Upper lobe of left lung (tissue), 6 donors: Measurements from ENCODE around the gene SAE1. TPM values are rescaled to one million over a fixed set of nuclear protein-coding genes. Genes with fewer than 3 reads are reported as not detected.

Experiments used
- ATAC-seq, 2 donors: fragments of 200-7000 bp; cut with Tn5 transposase; one replicate each; pipeline ENCODE4 v1.9.1; 2022; ENCODE audit warnings: mild to moderate bottlenecking in 2 of 2, moderate library complexity in 2 of 2; ENCODE audit not compliant: low FRiP score in 2 of 2
- DNase-seq, 2 donors: peaks; one replicate each; pipeline ENCODE4 v3.0.0-alpha.2; 2019 to 2020
- H3K27ac ChIP-seq, 4 donors: fragments of 200-600 bp; sonication (generic); one replicate each; pipeline ENCODE4 v1.5.1; 2016 to 2019
- H3K27me3 ChIP-seq, 4 donors: fragments of 200-600 bp; sonication (generic); one replicate each; pipeline ENCODE4 v1.5.1; 2017 to 2019
- H3K36me3 ChIP-seq, 4 donors: fragments of 200-600 bp; sonication (generic); one replicate each; pipeline ENCODE4 v1.5.1; 2016 to 2019
- H3K4me1 ChIP-seq, 4 donors: fragments of 200-600 bp; sonication (generic); one replicate each; pipeline ENCODE4 v1.5.1; 2018 to 2019
- H3K4me3 ChIP-seq, 4 donors: fragments of 200-600 bp; sonication (generic); one replicate each; pipeline ENCODE4 v1.5.1; 2017 to 2019; ENCODE audit warnings: mild to moderate bottlenecking in 2 of 4, moderate library complexity in 1 of 4
- H3K9me3 ChIP-seq, 4 donors: fragments of 200-600 bp; sonication (generic); one replicate each; pipeline ENCODE4 v1.5.1; 2018 to 2019
- EP300 ChIP-seq, 4 donors: sonication (generic); formaldehyde crosslinking; IDR thresholded peaks; one replicate each; pipeline ENCODE4 v1.5.1; 2017; ENCODE audit warnings: antibody characterized with exemption in 4 of 4, control low read depth in 2 of 4
- POLR2A ChIP-seq, 4 donors: fragments of 450-650 bp; IDR thresholded peaks; one replicate each; pipeline ENCODE4 v1.5.1; 2016 to 2017; ENCODE audit warnings: antibody characterized with exemption in 4 of 4, mild to moderate bottlenecking in 2 of 4
- POLR2AphosphoS5 ChIP-seq, 2 donors: sonication (generic); formaldehyde crosslinking; IDR thresholded peaks; one replicate each; pipeline ENCODE4 v1.5.1; 2017; ENCODE audit warnings: antibody characterized with exemption in 2 of 2
- WGBS, 2 donors: methylation state at CpG; one replicate each; pipeline ENCODE4 v1.1.5; 2017 to 2018; 5-methylcytosine and 5-hydroxymethylcytosine counted together
- total RNA-seq, 6 donors: library from RNA; depleted of rRNA in 4 of 6; stranded (reverse); fragments of >200 nt in 4 of 6; gene quantifications; one replicate each; pipeline versions ENCODE4 v1.1.0 to v1.2.1, GENCODE V29; 2016 to 2021
- TF ChIP-seq, protein P1 (sequence below), 6 experiments: fragments of 450-650 bp in 4 of 6; fragments of 200-600 bp in 2 of 6; sonication (generic) in 2 of 6; IDR thresholded peaks; one replicate each; pipeline ENCODE4 v1.5.1; 2016 to 2019; ENCODE audit warnings: antibody characterized with exemption in 6 of 6
- donor health status: DM: no; HTN: no; CAD: no; lungs with moderate emphysema.
- donor health status: DM: no; HTN: yes; CAD: no; lungs with severe emphysema.

Gene SAE1
- total RNA-seq, 6 donors from 2014 or later = 31.1 to 61.2 (median 55.3) TPM

DNA sequence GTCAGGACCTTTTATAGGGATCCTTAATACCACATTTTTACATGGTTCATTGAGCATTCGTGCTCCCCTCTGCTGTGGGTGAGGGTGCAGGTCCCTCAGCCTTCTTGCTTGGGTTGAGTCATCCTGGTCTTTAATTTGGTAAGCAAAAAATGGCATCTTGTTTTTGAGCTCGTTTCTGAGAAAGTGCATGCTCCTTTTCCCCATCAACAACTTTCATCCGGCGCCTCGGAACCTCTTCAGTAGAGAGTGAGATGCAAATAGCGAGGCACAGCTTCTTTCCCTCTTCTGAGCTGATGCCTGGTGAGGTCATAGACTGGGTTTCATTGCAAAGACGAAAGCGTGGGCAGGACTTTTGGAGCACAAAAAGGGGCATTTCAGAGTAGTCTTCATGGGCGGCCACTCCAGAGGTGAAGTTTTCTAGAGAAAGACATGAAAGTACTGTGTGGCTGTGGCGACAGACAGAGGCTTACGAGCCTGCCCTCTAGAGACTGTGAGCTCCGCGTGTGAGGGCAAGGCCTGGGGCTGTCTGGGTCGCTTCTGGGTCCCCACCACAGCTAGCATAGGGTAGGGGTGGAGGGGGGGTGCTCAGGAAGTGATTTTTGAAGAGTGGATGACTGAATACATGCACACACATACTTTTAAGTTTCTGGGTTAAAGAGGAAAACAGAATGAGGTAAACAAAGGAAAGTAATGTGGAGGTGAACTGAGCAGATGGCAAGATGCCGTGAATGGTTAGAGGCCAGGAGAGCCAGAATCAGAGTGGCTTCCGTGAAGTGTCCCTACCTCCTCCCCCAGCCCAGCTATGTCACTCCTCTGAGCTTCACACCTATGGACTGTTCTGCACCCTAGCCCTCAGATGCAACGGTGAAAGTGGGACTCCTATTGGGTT lies 56.1 kb downstream of the SAE1 start:
- Histone ChIP-seq H3K4me1 (peaks cover 28 to 54% (median 36%) of the 10 kb centered on the region in 4 donors), H3K9me3 (no peaks in the 10 kb centered on the region), H3K4me3 (no peak overlapping the region), H3K36me3 (peaks cover 0 to 19% (median 11%) of the 10 kb centered on the region in 4 donors), H3K27me3 (no peaks in the 10 kb centered on the region), H3K27ac (peak overlapping the region in 3 of 4 donors; percentile 1 to 34 (median 24))
- ATAC-seq (peak in 1 of 2 donors; percentile 50), DNase-seq (no peak)
- TF ChIP-seq EP300 (IDR thresholded peaks at IDR 0.05) (no peak), POLR2AphosphoS5 (IDR thresholded peaks at IDR 0.05) (no peak), POLR2A (IDR thresholded peaks at IDR 0.05) (peak in 1 of 4 donors; percentile 8)
- TF ChIP-seq, protein P1, sequence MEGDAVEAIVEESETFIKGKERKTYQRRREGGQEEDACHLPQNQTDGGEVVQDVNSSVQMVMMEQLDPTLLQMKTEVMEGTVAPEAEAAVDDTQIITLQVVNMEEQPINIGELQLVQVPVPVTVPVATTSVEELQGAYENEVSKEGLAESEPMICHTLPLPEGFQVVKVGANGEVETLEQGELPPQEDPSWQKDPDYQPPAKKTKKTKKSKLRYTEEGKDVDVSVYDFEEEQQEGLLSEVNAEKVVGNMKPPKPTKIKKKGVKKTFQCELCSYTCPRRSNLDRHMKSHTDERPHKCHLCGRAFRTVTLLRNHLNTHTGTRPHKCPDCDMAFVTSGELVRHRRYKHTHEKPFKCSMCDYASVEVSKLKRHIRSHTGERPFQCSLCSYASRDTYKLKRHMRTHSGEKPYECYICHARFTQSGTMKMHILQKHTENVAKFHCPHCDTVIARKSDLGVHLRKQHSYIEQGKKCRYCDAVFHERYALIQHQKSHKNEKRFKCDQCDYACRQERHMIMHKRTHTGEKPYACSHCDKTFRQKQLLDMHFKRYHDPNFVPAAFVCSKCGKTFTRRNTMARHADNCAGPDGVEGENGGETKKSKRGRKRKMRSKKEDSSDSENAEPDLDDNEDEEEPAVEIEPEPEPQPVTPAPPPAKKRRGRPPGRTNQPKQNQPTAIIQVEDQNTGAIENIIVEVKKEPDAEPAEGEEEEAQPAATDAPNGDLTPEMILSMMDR (IDR thresholded peaks at IDR 0.05) = no peak
- WGBS, 2 donors = 56 to 73% methylated on average over 17 of the region's 17 CpGs

DNA sequence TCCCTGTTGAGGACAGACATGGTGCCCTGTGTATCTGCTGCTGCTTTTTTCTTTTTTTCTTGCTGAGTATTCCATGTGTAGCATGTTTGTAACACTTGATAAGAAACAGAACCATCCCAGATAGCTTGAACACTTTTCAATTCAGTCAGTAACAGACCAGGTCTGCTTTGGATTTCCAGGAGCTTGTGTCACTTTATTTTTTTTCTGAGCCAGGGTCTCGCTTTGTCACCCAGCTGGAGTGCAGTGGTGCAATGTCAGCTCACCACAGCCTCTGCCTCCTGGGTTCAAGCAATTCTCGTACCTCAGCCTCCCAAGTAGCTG lies 56.7 kb downstream of the SAE1 start:
- Histone ChIP-seq H3K4me1 (peaks cover 28 to 54% (median 36%) of the 10 kb centered on the region in 4 donors), H3K9me3 (no peaks in the 10 kb centered on the region), H3K27me3 (no peaks in the 10 kb centered on the region), H3K36me3 (peaks cover 0 to 15% (median 11%) of the 10 kb centered on the region in 4 donors), H3K27ac (peak overlapping the region in 2 of 4 donors; percentile 24 to 34), H3K4me3 (no peak overlapping the region)
- DNase-seq (no peak), ATAC-seq (no peak)
- TF ChIP-seq POLR2A (IDR thresholded peaks at IDR 0.05) (no peak), POLR2AphosphoS5 (IDR thresholded peaks at IDR 0.05) (no peak), EP300 (IDR thresholded peaks at IDR 0.05) (no peak)
- TF ChIP-seq, protein P1 (IDR thresholded peaks at IDR 0.05) = no peak
- WGBS, 2 donors = 74 to 100% methylated on average over 1 to 2 of the region's 2 CpGs

DNA sequence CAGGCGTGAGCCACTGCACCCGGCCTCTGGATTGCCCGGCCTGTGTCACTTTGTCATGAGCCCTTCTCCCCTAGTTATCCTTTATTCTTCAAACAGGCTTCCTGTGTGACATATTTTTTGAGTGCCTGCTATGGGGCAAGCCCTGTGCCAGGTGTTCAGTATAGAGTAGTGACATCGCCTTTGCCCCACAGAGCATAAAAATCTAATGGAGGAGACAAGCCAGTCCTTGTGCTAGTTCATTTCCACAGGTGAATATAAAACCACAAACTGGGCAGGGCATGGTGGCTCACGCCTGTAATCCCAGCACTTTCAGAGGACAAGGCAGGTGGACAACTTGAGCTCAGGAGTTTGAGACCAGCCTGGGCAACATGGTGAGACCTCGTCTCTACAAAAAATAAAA lies 57.2 kb downstream of the SAE1 start:
- Histone ChIP-seq H3K27ac (peak overlapping the region in 1 of 4 donors; percentile 83), H3K27me3 (no peaks in the 10 kb centered on the region), H3K4me3 (no peak overlapping the region), H3K4me1 (peaks cover 28 to 54% (median 36%) of the 10 kb centered on the region in 4 donors), H3K9me3 (no peaks in the 10 kb centered on the region), H3K36me3 (peaks cover 0 to 11% (median 8%) of the 10 kb centered on the region in 4 donors)
- no peak for ATAC-seq
- WGBS, 2 donors = 92 to 98% methylated on average over 5 to 6 of the region's 6 CpGs
- TF ChIP-seq, protein P1 (IDR thresholded peaks at IDR 0.05) = no peak
- TF ChIP-seq POLR2AphosphoS5 (IDR thresholded peaks at IDR 0.05) = no peak
- TF ChIP-seq POLR2A (IDR thresholded peaks at IDR 0.05) = no peak
- no peak for TF ChIP-seq EP300 (IDR thresholded peaks at IDR 0.05)
- no peak for DNase-seq

- H3K27ac ChIP-seq = peak overlapping the region; percentile 45 to 84 (median 73)
- no peaks in the 10 kb centered on the region for H3K9me3 ChIP-seq
- H3K4me1 ChIP-seq = peaks cover 28 to 54% (median 36%) of the 10 kb centered on the region in 4 donors
- peaks cover 0 to 4% (median 2%) of the 10 kb centered on the region in 4 donors for H3K36me3 ChIP-seq
- no peak overlapping the region for H3K4me3 ChIP-seq
- DNase-seq (no peak), ATAC-seq (no peak)
- TF ChIP-seq, protein P1 (IDR thresholded peaks at IDR 0.05) = no peak
- no peak for TF ChIP-seq POLR2AphosphoS5 (IDR thresholded peaks at IDR 0.05)
- TF ChIP-seq EP300 (IDR thresholded peaks at IDR 0.05) = no peak
- TF ChIP-seq POLR2A (IDR thresholded peaks at IDR 0.05) = no peak
- WGBS, 2 donors = 69 to 82% methylated on average over 5 of the region's 5 CpGs
- no peaks in the 10 kb centered on the region for H3K27me3 ChIP-seq
Measured at GRCh38 chr19:47188507-47189033, 57.9 kb downstream of the SAE1 start.
